ENCODE data around the gene EHHADH.

- TF ChIP-seq CTCF (IDR thresholded peaks at IDR 0.05; ENCODE audit: extremely low read depth in 1 of 2, insufficient read depth in 1 of 2, low read depth in 1 of 2, low read length in 2 of 2) (no peak), POLR2A (IDR thresholded peaks at IDR 0.05; ENCODE audit: low read depth, low read length) (no peak), GATA2 (IDR thresholded peaks at IDR 0.05; ENCODE audit: insufficient read depth, insufficient read length, low read depth, low read length) (no peak), EZH2 (IDR thresholded peaks at IDR 0.05; ENCODE audit: borderline replicate concordance, low read depth, low read length, severe bottlenecking) (no peak), POLR2AphosphoS5 (IDR thresholded peaks at IDR 0.05; ENCODE audit: insufficient read depth, low read depth, low read length) (no peak), MAX (IDR thresholded peaks at IDR 0.05; ENCODE audit: insufficient read depth, insufficient read length) (no peak), MYC (IDR thresholded peaks at IDR 0.05; ENCODE audit: low read depth, low read length) (no peak), JUN (IDR thresholded peaks at IDR 0.05; ENCODE audit: borderline replicate concordance, insufficient read depth, insufficient read length, low read depth) (no peak)
Measured at GRCh38 chr3:185149591-185149990, 104.3 kb downstream of the EHHADH start.

All from endothelial cell of umbilical vein (primary cell).